GM21737 (cell line): Measurements from ENCODE around the gene TESMIN.

ENCODE experiments used
- ATAC-seq: cut with Tn5 transposase; IDR thresholded peaks from one replicate; pipeline ENCODE4 v1.9.1; 2021; ENCODE audit warnings: mild to moderate bottlenecking, moderate library complexity; ENCODE audit not compliant: unreplicated experiment

Gene TESMIN

DNA sequence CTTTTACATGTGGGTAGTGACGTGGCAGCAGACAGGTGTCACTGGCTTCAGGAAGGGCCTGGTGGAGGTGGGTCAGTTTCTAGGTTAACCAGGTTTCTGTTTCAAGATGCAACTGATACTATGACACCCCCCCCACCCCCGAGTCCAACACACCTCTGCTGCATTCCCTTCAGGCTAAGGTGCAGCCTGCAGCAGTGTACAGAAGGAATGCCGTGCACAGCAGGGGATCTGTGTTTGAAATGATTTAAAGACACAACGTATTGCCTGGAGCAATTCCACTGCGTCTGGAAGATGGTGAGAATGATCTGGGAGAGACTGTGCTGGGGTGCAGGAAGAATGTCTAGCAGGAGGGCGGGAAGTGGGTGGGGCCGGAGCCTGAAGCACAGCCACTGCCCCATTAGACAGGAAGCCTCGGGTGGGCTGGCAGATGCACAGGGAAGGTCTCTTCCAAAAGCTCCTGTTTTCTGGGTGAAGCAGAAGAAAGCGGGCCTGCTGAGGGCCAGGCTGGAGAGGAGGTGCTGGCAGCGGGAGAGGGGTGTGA, 11.9 kb upstream of the TESMIN start:
- no peak for ATAC-seq

DNA sequence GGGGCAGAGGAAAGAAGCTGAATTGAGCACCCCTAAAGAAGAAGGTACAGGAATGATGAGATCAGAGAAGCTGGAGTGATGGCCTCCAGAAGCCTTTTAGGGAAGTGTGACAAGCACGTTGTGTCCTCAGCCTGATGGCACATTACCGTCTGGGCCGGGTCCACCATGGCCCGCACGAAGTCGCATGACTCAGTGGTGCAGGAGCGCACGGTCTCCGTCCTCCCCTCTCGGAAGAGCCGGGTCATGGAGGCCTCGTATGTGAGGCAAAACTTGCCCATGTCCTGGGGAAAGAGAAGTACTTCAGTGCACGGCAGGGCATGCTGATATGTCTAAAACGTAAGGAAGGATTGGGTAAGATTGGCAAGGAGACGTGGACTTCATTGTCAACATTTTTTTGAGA, 11.2 kb upstream of the TESMIN start:
- ATAC-seq, result no peak

DNA sequence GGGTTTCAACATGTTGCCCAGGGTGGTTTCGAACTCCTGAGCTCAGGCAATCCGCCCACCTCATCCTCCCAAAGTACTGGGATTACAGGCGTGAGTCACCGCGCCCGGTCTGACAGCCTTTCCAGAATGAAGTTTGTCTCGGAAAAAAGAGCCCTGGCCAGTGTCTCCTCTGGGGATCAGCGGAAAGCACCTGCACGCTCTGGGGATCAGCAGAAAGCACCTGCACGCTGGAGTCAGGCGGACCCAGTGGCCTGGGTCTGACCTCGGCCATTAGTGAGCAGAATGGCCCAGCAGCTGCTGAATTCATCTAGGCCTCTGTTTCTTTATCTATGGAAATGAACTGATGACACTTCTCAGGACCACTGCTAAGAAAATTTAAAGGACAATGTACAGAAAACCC, 10.5 kb upstream of the TESMIN start:
- no peak for ATAC-seq

DNA sequence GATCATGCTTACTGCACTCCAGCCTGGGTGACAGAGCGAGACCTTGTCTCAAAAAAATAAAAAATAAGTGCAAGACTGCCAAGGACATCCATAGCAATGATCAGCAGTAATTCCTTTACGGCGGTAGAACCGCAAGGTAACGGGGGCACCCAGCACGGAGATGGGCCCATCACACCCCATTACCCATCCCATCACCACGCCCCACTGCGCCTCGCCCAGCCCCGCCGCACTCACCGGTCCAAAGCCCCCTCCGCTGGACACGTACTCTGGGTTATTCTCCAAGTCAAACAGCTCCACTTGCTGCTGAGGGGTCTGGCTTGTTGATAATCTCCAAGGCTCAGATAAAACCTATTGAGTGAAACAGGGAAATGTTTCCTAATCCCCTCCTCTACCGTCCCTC, 8.7 kb upstream of the TESMIN start:
- ATAC-seq, result no peak

DNA sequence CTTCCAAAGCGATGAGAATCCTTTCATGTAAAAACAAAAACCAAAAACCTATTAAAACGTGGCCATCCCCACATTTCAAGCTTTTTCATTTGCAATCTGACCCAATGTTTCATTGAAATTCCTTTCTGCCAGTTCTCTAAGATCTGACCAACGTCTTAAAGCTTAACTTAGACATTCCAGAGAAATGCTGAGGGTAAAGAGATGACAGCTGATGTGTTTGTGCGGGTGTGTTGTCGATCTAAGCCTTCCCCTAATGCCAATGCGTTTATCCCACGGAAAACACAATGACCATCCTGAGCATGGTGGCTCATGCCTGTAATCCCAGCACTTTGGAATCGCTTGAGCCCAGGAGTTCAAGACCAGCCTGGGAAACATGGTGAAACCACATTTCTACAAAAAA, 6.4 kb upstream of the TESMIN start:
- no peak for ATAC-seq

DNA sequence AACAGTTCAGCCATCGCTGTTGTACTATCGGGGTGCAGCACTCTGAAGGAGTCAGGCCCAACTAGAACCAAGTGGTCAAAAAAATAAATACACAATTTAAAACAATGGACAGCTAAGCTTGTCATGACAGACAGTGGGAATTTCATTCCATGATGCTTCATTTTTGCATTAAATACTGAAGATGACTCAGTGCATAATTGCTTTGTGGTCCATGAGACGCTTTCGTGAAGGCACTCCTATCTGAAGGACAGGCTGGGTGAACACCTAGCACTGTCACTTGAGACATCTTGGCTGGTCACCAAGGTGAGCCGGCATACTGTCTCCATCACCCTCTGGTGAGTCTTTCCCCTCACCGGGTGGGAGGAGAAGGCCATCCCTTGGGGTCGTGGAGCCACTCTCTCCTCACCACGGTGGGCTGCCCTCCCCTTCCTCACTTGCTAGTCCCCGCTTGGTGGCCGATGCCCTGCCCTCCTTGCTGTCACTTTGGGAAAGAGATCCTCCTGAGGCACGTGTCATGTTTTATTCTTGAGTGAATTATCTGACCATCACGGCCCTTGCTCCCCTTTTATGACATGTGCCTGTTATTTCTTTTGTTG, 4.9 kb upstream of the TESMIN start:
- ATAC-seq, result no peak

DNA sequence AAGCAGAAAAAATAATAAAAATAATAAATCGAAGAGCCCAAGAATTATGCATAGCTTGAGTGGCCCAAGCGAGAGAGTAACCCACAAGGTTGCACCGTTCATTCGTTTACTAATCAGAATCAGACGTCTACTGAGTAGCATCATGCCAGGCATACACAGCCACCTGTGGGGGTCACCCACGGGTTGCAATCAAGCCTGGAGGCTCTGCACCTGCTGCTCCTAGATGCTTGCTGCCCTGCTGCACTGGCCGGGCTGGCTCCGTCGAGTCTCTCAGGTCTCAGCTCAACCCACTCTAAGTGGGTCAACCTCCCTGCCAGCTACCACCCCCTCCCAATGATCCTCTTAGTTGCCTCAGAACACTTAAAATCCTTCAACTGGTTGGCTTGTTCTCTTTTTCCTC, 2.0 kb upstream of the TESMIN start:
- no peak for ATAC-seq

DNA sequence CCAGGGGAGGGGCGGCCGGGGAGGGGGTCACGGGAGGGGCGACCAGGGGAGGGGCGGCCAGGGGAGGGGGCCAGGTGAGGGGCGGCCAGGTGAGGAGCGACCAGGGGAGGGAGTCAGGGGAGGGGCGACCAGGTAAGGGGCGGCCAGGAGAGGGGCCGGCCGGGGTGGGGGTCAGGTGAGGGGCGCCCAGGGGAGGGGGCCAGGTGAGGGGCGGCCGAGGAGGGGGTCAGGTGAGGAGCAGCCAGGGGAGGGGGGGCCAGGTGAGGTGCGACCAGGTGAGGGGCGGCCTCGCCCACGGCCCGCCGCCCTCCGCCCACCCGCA, 355 bp downstream of the TESMIN start:
- no peak for ATAC-seq

DNA sequence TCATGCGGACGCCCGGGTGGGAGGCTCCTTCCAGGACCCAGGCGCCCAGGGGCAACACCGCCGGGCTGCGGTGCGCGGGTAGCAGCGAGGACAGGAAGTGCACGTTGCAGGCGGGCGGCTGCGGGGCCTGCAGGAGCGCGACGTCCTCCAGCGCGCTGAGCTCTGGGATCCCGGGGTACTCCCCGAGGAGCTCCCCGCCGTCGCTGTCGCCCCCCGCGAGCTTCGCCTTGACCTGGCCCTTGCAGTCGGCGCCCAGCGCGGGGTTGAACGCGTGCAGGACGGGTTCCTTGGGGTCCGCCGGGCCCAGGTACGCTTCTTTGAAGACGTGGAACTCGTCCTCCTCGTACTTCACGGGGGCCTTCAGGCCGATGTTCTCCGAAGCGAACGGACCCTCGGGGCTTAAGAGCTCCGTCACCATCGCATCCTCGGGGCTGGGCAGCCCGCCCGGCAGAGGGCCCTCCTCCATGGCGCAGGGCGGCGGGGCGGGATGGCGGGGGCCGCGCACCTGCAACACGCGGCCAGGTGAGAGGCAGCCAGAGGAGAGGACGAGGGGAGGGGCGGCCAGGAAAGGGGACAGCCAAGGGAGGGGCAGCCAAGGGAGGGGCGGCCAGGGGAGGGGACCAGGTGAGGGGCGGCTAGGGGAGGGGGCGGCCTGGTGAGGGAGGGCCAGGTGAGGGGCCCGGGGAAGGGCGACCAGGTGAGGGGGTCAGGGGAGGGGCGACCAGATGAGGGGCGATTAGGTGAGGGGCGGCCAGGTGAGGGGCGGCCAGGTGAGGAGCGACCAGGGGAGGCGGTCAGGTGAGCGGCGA, 921 bp downstream of the TESMIN start:
- ATAC-seq, result no peak

DNA sequence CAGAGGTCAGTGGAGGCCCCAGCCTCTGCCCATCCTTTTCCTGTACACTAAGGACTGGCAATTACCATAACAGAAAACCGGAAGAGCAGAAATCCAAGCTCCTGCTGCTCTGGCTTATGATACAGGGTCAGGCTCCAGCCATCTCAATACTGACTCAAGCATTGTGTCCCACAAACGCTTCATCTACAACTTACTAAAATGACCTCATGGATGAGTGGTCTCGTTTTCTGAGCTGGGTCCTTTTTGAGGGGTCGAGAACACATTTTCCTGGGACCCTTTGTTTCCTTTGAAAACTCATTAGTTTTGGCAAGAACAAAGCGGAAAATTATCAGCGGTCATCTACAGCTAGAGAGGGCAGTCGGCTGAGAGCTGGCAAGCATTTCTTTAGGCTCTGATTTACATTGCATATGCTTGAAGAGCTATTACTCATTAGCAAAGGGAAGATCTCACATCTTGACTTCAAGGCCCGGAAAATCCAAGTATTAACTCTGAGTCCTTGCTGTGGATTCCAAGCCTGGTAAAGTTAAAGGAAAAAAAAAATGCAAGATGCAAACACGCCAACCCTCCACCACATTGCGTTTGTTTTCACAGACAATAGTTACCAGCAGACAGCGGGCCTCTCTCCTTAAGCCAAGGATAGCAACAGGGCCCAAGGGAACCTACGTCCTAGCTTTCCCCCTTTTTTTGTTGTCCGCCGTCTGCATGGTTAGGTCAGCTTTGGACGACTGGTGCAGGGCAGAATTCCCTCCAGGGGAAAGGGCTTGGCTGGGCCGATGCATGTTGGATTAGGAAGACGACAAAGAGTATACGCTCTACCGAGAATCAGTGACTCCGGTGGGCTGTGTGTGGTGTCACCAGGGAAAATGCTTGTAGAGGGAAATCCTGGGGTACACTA, 1.8 kb downstream of the TESMIN start:
- ATAC-seq, result no peak

DNA sequence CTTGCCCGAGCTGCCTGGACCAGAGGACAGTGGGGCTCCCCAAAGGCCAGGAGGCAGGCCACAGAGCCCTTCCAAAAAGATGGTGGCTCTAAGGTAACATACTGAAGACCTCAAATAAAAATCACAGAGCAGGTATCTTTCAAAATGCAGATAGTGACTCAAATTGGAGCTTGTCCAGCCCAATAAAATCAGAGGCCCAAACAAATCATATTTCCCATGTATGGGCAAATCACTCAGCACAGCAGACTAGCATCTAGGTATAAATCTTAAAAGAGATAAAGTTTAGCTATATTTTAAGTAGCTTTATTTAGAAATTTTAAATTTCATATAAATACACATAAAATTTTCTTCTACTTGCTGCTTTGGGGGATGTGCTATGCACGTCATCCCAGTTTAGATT, 3.3 kb downstream of the TESMIN start:
- no peak for ATAC-seq

DNA sequence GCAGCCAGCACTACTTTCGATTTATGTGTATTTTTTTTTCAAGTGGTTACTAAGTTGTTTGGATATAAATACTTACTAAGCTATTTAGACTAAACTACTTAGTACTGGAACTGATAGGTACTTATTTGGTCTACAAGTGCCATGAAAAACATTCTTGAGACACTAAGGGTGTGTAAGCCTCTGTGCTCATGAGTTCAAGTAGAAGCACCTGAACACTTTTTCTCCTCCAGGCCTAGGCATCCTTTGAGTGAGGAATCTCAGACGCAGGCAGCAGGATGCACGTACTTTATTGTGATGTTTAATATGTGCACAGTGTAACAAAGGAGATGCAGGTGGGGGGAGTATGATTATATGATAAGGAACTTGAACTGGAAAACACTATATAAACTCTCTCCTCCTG, 7.8 kb downstream of the TESMIN start:
- no peak for ATAC-seq

DNA sequence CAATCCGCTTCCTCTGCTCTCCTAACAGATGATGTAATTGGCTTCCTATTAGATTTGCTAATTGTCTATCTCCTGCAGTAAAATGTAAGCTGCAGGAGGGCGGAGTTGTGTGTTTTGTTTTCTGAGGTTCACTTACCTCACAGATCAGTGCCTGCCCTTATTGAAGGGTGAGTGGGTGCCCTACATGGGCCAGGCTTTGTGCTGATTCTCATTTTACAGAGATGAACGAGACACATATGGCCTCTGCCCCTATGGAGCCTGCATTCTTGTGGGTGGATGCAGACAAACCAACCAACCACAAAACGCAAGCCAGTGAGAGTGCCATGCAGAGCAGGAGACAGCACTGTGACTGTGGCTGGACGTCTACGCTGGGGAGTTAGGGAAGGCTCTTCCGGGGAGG, 9.9 kb downstream of the TESMIN start:
- ATAC-seq, result no peak

DNA sequence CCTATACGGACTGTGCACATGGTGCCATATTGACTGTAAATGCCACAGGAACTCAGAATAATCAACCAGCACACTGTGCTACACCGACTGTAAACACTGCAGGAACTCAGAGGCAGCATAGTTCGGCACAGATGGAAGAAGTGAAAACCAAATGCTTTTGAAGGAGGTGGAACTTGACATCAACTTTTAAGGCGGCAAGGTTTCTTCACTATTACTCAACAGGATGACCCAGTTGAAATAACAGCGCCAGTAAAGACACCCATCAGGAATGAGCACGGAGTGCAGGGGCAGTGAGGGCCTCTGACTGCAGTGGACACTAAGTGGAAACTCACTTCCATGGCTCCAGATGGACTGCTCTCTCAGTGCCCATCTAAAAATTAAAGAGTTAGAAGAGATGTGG, 15.7 kb downstream of the TESMIN start:
- no peak for ATAC-seq

DNA sequence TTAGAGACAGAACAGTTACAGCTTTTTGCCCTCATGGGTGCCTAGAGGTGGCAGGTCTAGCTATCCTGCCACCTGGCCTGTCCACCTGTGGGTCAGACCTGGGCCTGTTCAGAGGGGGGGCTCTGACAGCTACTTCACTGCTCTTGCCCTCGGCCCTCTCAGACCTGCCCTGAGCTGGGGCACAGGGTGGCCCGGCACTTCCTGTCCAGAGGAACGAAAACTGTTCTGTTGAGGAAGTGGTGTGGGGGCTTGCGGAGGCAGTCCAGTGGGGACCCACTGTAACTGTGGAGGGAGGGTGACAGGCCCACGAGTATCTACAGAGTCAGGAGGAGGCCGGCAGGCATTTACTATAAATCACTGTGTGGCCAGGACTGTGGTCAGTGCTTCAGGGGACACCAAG, 16.2 kb downstream of the TESMIN start:
- ATAC-seq, result no peak

DNA sequence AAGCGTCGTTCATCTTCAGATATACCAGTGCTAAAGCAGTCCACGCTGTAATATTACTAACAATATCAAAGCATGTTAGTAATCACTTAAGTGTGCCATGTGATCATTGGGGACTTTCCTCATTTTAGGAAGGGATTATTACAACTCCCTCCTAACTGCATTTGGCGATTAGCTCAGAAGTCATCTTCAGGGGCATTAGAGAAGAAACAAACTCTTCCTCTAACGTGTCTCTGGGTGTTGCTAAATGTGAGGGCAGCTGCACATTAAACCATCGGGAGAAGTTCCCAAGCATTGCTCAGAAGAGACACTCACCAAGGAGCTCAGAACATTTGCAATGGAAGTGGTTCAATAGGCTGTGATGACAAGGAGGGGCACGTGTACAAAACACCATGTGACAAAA, 17.2 kb downstream of the TESMIN start:
- ATAC-seq, result no peak

DNA sequence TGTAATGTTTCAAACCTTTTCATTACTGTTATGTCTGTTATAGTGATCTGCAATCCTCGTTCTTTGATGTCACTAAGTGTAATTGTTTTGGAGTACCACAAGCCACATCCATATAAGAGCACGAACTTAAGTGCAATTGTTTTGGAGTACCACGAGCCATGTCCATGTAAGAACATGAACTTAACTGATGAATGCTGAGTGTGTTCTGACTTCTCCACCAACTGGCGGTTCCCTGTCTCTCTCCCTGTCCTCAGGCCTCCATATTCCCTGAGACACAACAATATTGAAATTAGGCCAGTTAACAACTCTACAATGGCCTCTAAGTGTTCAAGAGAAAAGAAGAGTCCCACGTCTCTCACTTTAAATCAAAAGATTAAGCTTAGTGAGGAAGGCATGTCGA, 23.5 kb downstream of the TESMIN start:
- no peak for ATAC-seq

DNA sequence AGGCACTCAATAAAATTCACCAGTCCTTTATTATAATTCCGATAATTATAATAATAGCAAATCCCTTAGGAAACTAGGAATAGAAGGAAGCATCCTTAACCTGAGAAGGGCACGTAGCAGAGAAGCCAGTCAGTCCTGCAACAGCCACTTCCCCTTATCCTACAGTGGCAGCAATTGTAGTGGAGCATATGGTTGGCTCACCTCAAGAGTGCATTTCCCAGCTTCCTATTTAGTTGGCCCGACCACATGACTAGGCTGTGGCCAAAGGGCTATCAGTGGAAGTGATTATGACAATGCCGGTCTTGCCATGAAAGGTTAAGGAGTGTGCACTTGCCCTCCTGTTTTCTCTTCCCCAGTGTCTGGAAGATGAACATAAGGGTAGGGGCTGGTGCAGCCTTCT, 27.0 kb downstream of the TESMIN start:
- no peak for ATAC-seq

DNA sequence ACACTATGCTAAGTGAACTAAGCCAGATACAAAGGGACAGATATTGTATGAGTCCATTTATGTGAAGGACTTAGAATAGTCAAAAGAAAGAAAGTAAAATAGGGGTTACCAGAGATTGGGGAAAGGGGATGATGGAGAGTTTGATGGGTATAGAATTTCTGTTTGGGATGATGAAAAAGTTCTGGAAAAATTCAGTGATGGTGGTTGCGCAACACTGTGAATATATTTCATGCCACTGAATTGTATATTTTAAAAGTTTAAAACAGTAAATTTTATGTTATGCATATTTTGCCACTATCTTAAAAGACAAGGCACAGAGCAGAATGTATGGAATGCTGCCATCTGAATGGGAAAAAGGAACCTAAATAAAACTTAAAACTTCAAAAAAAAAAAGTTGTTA, 29.2 kb downstream of the TESMIN start:
- no peak for ATAC-seq

DNA sequence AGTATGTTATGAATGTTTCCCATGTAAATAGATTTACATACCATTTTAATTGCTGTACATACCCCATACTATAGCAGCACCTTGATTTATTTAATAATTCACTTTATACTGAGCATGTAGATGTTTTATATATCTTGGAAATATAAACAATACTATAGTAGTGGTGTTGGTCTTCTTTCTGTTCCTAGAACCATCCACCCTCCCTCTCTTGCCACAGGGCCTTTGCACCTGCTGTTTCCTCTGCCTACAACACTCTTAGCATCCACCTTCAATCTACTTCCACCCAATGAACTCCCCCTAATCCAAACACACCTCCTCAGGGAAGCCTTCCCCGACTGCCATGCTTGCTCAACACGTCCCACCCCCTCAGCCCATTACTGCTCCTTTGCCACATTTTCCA, 30.2 kb downstream of the TESMIN start:
- ATAC-seq, result no peak

DNA sequence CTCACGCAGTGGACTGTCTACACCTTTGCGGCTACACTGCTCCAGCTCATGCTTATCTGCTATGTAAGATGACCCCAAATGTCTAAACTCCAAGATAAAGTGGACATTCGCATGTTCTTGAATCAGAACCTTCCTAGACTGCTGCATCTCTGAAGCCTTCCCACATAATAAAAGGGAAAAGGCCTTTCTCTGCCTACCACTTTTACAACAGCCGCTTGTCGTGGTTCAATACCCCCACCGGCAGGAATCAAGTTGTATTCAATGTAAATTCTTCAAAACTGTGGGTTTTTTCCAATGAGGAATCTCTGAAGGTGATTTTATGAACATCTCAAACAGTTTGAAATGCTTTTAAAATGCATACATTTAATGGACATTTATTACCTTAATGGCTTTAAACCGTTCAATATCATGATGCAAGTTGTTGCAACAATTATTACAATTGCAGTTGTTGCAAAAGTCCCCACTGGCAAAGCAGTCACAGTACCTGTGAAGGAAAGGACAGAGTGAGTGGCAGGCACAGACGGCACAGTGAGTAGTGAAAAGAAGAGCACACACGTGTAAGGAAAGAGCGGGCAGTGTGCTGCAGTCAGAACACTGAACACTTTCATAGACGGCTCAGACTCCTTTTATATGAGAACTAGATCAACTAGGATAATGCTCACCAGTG, 35.7 kb downstream of the TESMIN start:
- no peak for ATAC-seq
